ENCODE data around the gene RAPSN. TPM values are rescaled to one million over a fixed set of nuclear protein-coding genes. Genes with fewer than 3 reads are reported as not detected.

Gene RAPSN
- polyA plus RNA-seq, 1 donor (not counting 4 experiments of a cell fraction or from before 2014, with no cell fraction given) = 0.28 TPM

DNA sequence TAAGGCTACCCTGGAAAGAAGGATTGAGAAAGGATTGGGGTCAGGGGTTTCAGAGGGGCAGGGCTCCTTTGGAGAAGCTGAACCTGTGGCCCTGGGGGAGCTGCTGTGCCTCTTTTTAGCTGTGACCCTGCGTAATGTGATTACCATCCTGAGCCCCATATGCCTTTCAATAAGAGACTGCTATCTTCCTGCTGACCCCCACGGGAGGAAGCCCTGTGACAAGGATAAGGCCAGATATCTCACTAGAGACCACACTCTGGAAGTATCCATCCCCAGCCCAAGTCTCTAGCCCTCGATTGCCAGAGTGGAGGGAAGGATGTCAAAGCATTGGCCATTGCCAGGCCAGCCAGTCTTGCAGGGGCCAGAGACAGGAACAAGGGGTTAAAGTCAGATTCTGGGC lies 45.4 kb downstream of the RAPSN start:
- H3K9ac ChIP-seq (ENCODE audit: control insufficient read depth, extremely low read depth, insufficient read depth, low read length) = no peak overlapping the region
- no peaks in the 10 kb centered on the region for H3K36me3 ChIP-seq (ENCODE audit: control insufficient read depth in 2 of 2, extremely low read depth in 1 of 2, insufficient read depth in 2 of 2, low read length in 2 of 2)
- H3K27ac ChIP-seq (ENCODE audit: control insufficient read depth, insufficient read depth, low read length) = no peak overlapping the region
- H4K20me1 ChIP-seq (ENCODE audit: control insufficient read depth, extremely low read depth, insufficient read depth, low read length) = no peaks in the 10 kb centered on the region
- no peaks in the 10 kb centered on the region for H3K27me3 ChIP-seq (ENCODE audit: control insufficient read depth, extremely low read depth, insufficient read depth, low read length)
- FAIRE-seq (no peak), DNase-seq (ENCODE audit: low read depth, low spot score) (no peak)
- H3K9me3 ChIP-seq (ENCODE audit: control insufficient read depth, low read depth, low read length) = no peaks in the 10 kb centered on the region
- no peak overlapping the region for H2AFZ ChIP-seq (ENCODE audit: control insufficient read depth, low read length)
- TF ChIP-seq EZH2 (IDR thresholded peaks at IDR 0.05; ENCODE audit: low read length) = no peak
- TF ChIP-seq, protein P1, sequence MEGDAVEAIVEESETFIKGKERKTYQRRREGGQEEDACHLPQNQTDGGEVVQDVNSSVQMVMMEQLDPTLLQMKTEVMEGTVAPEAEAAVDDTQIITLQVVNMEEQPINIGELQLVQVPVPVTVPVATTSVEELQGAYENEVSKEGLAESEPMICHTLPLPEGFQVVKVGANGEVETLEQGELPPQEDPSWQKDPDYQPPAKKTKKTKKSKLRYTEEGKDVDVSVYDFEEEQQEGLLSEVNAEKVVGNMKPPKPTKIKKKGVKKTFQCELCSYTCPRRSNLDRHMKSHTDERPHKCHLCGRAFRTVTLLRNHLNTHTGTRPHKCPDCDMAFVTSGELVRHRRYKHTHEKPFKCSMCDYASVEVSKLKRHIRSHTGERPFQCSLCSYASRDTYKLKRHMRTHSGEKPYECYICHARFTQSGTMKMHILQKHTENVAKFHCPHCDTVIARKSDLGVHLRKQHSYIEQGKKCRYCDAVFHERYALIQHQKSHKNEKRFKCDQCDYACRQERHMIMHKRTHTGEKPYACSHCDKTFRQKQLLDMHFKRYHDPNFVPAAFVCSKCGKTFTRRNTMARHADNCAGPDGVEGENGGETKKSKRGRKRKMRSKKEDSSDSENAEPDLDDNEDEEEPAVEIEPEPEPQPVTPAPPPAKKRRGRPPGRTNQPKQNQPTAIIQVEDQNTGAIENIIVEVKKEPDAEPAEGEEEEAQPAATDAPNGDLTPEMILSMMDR (optimal IDR thresholded peaks at IDR 0.05 in 1 of 3, IDR thresholded peaks at IDR 0.05 in 1 of 3, conservative IDR thresholded peaks at IDR 0.05 in 1 of 3; ENCODE audit: extremely low read depth in 1 of 3, insufficient read depth in 2 of 3, low read length in 3 of 3) = no peak
- H3K4me3 ChIP-seq (ENCODE audit: control insufficient read depth in 2 of 3, extremely low read depth in 1 of 3, insufficient read depth in 2 of 3, low read depth in 1 of 3, low read length in 3 of 3) = no peak overlapping the region
- no peak overlapping the region for H3K4me2 ChIP-seq (ENCODE audit: control insufficient read depth, extremely low read depth, insufficient read depth, low read depth, low read length)
- H3K4me1 ChIP-seq (ENCODE audit: control insufficient read depth, extremely low read depth, insufficient read depth, low read length) = peaks cover 26% of the 10 kb centered on the region
- dilution Hi-C loops (cut with MboI; ENCODE audit: extremely low pct_ligation_motif_present, low sequenced_read_pairs) = no loop called here
- H3K79me2 ChIP-seq (ENCODE audit: control insufficient read depth, insufficient read depth, low read length) = no peaks in the 10 kb centered on the region
- no peaks in the 10 kb centered on the region for H3K9me1 ChIP-seq (ENCODE audit: control insufficient read depth, extremely low read depth, insufficient read depth, low read length)

DNA sequence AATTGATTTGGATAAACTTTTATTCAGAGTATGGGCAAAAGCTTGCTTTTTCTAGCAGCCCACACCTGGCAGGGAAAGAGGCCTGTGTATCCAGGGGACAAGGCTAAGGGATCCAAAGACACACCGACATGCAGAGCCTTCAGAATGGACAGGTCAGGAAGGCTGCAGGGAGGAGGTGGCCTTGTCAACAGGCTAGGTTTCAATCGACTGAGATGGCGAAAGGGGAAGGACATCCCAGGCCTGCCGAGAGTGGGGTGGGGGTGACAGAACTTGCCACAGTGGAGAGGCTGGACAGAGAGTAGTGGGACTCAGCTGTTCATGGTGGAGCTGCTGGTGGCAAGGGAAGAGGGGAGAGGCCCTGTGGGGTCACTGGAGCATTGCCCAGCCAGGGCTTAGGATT lies 45.8 kb downstream of the RAPSN start:
- H3K36me3 ChIP-seq (ENCODE audit: control insufficient read depth in 2 of 2, extremely low read depth in 1 of 2, insufficient read depth in 2 of 2, low read length in 2 of 2) = no peaks in the 10 kb centered on the region
- H3K9ac ChIP-seq (ENCODE audit: control insufficient read depth, extremely low read depth, insufficient read depth, low read length) = no peak overlapping the region
- H2AFZ ChIP-seq (ENCODE audit: control insufficient read depth, low read length) = no peak overlapping the region
- H3K27ac ChIP-seq (ENCODE audit: control insufficient read depth, insufficient read depth, low read length) = no peak overlapping the region
- dilution Hi-C loops (cut with MboI; ENCODE audit: extremely low pct_ligation_motif_present, low sequenced_read_pairs) = no loop called here
- no peaks in the 10 kb centered on the region for H3K9me1 ChIP-seq (ENCODE audit: control insufficient read depth, extremely low read depth, insufficient read depth, low read length)
- no peaks in the 10 kb centered on the region for H3K9me3 ChIP-seq (ENCODE audit: control insufficient read depth, low read depth, low read length)
- no peaks in the 10 kb centered on the region for H3K27me3 ChIP-seq (ENCODE audit: control insufficient read depth, extremely low read depth, insufficient read depth, low read length)
- FAIRE-seq = no peak
- H3K4me1 ChIP-seq (ENCODE audit: control insufficient read depth, extremely low read depth, insufficient read depth, low read length) = peaks cover 30% of the 10 kb centered on the region
- no peak for DNase-seq (ENCODE audit: low read depth, low spot score)
- TF ChIP-seq EZH2 (IDR thresholded peaks at IDR 0.05; ENCODE audit: low read length) = no peak
- TF ChIP-seq, protein P1 (optimal IDR thresholded peaks at IDR 0.05 in 1 of 3, IDR thresholded peaks at IDR 0.05 in 1 of 3, conservative IDR thresholded peaks at IDR 0.05 in 1 of 3; ENCODE audit: extremely low read depth in 1 of 3, insufficient read depth in 2 of 3, low read length in 3 of 3) = no peak
- no peak overlapping the region for H3K4me3 ChIP-seq (ENCODE audit: control insufficient read depth in 2 of 3, extremely low read depth in 1 of 3, insufficient read depth in 2 of 3, low read depth in 1 of 3, low read length in 3 of 3)
- no peaks in the 10 kb centered on the region for H4K20me1 ChIP-seq (ENCODE audit: control insufficient read depth, extremely low read depth, insufficient read depth, low read length)
- no peak overlapping the region for H3K4me2 ChIP-seq (ENCODE audit: control insufficient read depth, extremely low read depth, insufficient read depth, low read depth, low read length)
- H3K79me2 ChIP-seq (ENCODE audit: control insufficient read depth, insufficient read depth, low read length) = no peaks in the 10 kb centered on the region

All from keratinocyte (primary cell).